Heart right ventricle (tissue), 16 donors: Measurements from ENCODE around the gene ABTB1. TPM values are rescaled to one million over a fixed set of nuclear protein-coding genes. Genes with fewer than 3 reads are reported as not detected.

Source experiments
- ATAC-seq, 8 donors: fragments of 200-7000 bp; cut with Tn5 transposase; one replicate each; pipeline ENCODE4 v1.9.1; 2020; ENCODE audit warnings: mild to moderate bottlenecking in 8 of 8, moderate library complexity in 8 of 8, moderate number of reproducible peaks in 1 of 8
- DNase-seq, 2 donors: peaks; one replicate each; pipeline ENCODE4 v3.0.0-alpha.2; 2020
- H3K27ac ChIP-seq, 10 donors: fragments of 200-600 bp; sonication (generic) in 2 of 10; one replicate each; pipeline versions ENCODE4 v1.5.0 to v1.8.0; 2020 to 2022; ENCODE audit warnings: mild to moderate bottlenecking in 3 of 10
- H3K27me3 ChIP-seq, 7 donors: fragments of 200-600 bp; one replicate each; pipeline ENCODE4 v1.8.0; 2021 to 2022; ENCODE audit warnings: mild to moderate bottlenecking in 2 of 7
- H3K36me3 ChIP-seq, 9 donors: fragments of 200-600 bp; sonication (generic) in 1 of 9; one replicate each; pipeline versions ENCODE4 v1.5.0 to v1.8.0; 2020 to 2022; ENCODE audit warnings: mild to moderate bottlenecking in 2 of 9
- H3K4me1 ChIP-seq, 9 donors: fragments of 200-600 bp; sonication (generic) in 1 of 9; one replicate each; pipeline versions ENCODE4 v1.5.0 to v1.8.0; 2020 to 2022; ENCODE audit warnings: mild to moderate bottlenecking in 4 of 9
- H3K4me3 ChIP-seq, 10 donors: fragments of 200-600 bp; sonication (generic) in 2 of 10; one replicate each; pipeline versions ENCODE4 v1.5.0 to v1.8.0; 2020 to 2022; ENCODE audit warnings: mild to moderate bottlenecking in 7 of 10, moderate library complexity in 2 of 10
- H3K9me3 ChIP-seq, 11 donors: fragments of 200-600 bp in 10 of 11; sonication (generic) in 2 of 11; one replicate each; pipeline versions ENCODE4 v1.5.0 to v1.8.0; 2013 to 2022; ENCODE audit warnings: mild to moderate bottlenecking in 2 of 11, control low read depth in 1 of 11, moderate library complexity in 1 of 11
- whole genome bisulfite sequencing, 2 donors: extraction: QIAGEN DNeasy Blood & Tissue Kit; methylation state at CpG; one replicate each; pipeline ENCODE4 v1.1.7; 2013; ENCODE audit warnings: inconsistent platforms in 1 of 2; 5-methylcytosine and 5-hydroxymethylcytosine counted together
- intact Hi-C, 10 donors: fragments of 100-400 bp; cut with DNase I; formaldehyde crosslinking; loops; one replicate each; pipeline versions ENCODE4 v1.11.1 to v1.14.2; 2022
- polyA plus RNA-seq, 2 donors: library from polyadenylated mRNA; stranded (reverse); fragments of 200-250 nt; gene quantifications; one replicate each; pipeline ENCODE4 v1.2.3, GENCODE V29; 2013
- total RNA-seq, 10 donors: library from RNA; stranded (reverse); fragmentation: NEBNext Ultra II Directional in 3 of 10; extraction: Animal tissue kit (Norgen Biotek cat#: 25700) in 3 of 10; gene quantifications; one replicate each; pipeline versions ENCODE4 v1.2.1 to v1.2.4, GENCODE V29; 2021 to 2023
- TF ChIP-seq, protein P1 (sequence below), 9 donors: fragments of 200-600 bp; sonication (generic) in 2 of 9; IDR thresholded peaks; one replicate each; pipeline versions ENCODE4 v1.5.0 to v1.8.0; 2021 to 2022; ENCODE audit warnings: antibody characterized with exemption in 9 of 9, mild to moderate bottlenecking in 5 of 9, moderate library complexity in 1 of 9
- donor health status: Arrhythmogenic right ventricular cardiomyopathy.
- donor health status: ischemic (EF 13 %, LVEDD 7.1; RV severe dilation, severe dysfunction).
- donor health status: healthy with polysubstance abuse.
- donor health status: DM: no; HTN: yes; CAD: no.
- donor health status: DM: no; HTN: no; CAD: no.
- donor health status: ischemic (EF 25% LVEDD 6.9; RV normal size, moderate dysfunction).
- donor health status: ischemic (EF 25% LVEDD 5.7; RV mildly dilated, moderate dysfunction).
- donor health status: healthy.
- donor health status: DM: yes; HTN: yes; CAD: no.
- donor health status: Ischemic cardiomyopathy.
- donor health status: ischemic (EF 35%, LVEDD 5.7; RV mildly dilated, moderate dysfunction).
- donor health status: nonischemic (EF 11% LVEDD 7.7; RV severe dilation, severe dysfunction).
- donor health status: DM: yes; HTN: yes; CAD: no.
- donor health status: PGD.
- donor health status: ischemic (EF 29% LVEDD 5.4; RV normal size, mild dysfunction).
- donor health status: nonischemic (EF 23%, LVEDD 6.1; RV moderate dilation, normal function).

The ABTB1 gene
- total and polyA plus RNA-seq, 12 donors = 19.6 to 56.3 (median 24.7) TPM

DNA sequence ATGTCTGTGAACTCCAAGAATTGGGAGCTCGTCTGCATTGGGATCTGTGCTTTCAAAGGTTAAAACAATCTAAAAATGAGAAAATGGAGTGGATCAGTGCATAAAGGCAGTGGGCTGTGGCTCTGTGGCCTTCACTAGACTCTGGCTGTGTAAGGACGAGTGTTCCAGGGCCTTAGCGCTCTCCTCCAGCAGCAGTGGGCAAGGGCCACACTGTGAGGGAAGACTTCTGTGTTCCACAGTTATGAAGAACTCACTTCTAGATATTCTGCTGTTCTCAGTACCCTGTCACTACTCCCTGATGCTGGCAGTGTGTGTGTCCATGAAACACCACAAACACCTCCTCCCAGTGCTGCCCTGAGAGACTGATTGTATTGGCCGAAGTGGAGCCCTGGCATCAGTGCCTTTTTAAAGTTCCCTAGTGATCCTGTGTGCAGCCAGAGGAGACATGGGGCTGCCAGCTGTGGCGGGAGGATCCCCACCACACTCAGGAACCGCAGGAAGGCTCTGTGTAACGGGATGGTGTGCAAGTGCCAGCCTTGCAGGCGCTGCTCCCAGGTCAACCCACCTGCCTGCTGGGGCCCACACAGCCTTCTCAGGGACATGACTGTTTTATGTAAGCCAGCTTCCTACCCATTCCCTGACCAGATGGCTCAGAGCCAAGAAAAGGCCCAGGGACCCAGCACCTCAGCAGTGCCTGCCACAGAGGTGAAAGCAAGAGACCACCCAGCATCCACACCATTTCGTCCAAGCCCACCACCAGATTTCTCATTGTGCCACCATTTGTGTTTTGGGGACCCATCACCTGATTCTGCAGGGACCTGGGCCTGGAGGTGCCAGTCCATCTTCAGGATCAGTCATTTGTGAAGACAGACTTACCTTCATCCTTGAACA lies 40.4 kb downstream of the ABTB1 start:
- ATAC-seq (peak in 5 of 8 donors; percentile 7 to 38 (median 20)), DNase-seq (no peak)
- intact Hi-C loops = loop anchor here in 1 of 10 donors (5.0 kb wide), 1 partner anchor 34 kb away; no protein-coding TSS in a partner anchor
- Histone ChIP-seq H3K9me3 (no peaks in the 10 kb centered on the region), H3K4me3 (peak overlapping the region in 3 of 10 donors; percentile 7 to 27 (median 9)), H3K27ac (peak overlapping the region; percentile 64 to 99 (median 80)), H3K27me3 (no peaks in the 10 kb centered on the region), H3K36me3 (peaks cover 0 to 79% (median 8%) of the 10 kb centered on the region in 9 donors), H3K4me1 (peaks cover 8 to 100% (median 83%) of the 10 kb centered on the region in 9 donors)
- WGBS, 2 donors = 64 to 80% methylated on average over 9 of the region's 9 CpGs
- TF ChIP-seq, protein P1, sequence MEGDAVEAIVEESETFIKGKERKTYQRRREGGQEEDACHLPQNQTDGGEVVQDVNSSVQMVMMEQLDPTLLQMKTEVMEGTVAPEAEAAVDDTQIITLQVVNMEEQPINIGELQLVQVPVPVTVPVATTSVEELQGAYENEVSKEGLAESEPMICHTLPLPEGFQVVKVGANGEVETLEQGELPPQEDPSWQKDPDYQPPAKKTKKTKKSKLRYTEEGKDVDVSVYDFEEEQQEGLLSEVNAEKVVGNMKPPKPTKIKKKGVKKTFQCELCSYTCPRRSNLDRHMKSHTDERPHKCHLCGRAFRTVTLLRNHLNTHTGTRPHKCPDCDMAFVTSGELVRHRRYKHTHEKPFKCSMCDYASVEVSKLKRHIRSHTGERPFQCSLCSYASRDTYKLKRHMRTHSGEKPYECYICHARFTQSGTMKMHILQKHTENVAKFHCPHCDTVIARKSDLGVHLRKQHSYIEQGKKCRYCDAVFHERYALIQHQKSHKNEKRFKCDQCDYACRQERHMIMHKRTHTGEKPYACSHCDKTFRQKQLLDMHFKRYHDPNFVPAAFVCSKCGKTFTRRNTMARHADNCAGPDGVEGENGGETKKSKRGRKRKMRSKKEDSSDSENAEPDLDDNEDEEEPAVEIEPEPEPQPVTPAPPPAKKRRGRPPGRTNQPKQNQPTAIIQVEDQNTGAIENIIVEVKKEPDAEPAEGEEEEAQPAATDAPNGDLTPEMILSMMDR (IDR thresholded peaks at IDR 0.05) = no peak

DNA sequence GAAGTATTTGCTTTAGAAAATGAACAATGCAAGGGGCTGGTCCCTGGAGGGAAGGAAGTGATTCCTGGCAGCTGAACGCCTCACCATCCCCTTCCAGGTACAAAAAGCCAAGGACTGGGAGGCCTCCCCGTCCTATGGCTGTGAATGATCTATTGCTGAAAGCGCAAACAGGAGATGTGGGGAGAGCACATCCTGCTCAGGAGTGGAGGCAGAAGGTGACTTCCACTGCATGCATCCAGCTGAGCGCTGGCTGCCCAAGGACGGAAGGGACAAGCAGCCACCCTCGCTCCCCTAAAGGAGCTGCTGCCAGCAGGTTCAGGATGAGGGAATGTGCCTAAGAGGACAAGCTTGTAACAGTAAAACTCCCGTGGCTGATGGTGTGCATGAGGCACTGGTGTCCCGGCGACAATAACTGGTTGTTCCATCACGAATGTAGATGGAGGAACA lies 41.4 kb downstream of the ABTB1 start:
- Histone ChIP-seq H3K27ac (peak overlapping the region; percentile 24 to 99 (median 80)), H3K4me1 (peaks cover 6 to 100% (median 76%) of the 10 kb centered on the region in 9 donors), H3K36me3 (peaks cover 0 to 88% (median 12%) of the 10 kb centered on the region in 9 donors), H3K4me3 (no peak overlapping the region), H3K9me3 (no peaks in the 10 kb centered on the region), H3K27me3 (no peaks in the 10 kb centered on the region)
- ATAC-seq = peak; percentile 40 to 88 (median 76)
- 68 to 74% methylated on average over 10 of the region's 10 CpGs for WGBS, 2 donors
- intact Hi-C loops = loop anchor here in 1 of 10 donors (5.0 kb wide), 1 partner anchor 33 kb away; no protein-coding TSS in a partner anchor
- DNase-seq = peak in 1 of 2 donors; percentile 71
- TF ChIP-seq, protein P1 (IDR thresholded peaks at IDR 0.05) = no peak

DNA sequence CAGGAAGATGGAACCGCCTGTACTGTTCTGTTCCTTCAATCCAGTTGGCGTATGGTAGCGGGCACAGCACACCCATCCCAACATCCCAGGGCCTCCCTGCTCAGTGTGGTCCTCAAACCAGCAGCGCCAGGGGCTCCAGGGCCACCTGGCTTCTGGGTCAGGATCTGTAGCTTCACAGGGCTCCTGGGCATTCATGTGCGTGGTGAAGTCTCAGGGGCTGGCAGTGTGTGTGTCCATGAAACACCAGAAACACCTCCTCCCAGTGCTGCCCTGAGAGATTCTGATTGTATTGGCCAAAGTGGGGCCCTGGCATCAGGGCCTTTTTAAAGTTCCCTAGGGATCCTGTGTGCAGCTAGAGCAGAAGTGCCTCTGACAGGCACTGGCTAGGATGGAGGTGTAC lies 42.1 kb downstream of the ABTB1 start:
- DNase-seq (no peak), ATAC-seq (no peak)
- peak overlapping the region; percentile 24 to 99 (median 80) for H3K27ac ChIP-seq
- H3K27me3 ChIP-seq = no peaks in the 10 kb centered on the region
- H3K9me3 ChIP-seq = no peaks in the 10 kb centered on the region
- TF ChIP-seq, protein P1 (IDR thresholded peaks at IDR 0.05) = no peak
- no peak overlapping the region for H3K4me3 ChIP-seq
- intact Hi-C loops = loop anchor here in 1 of 10 donors (5.0 kb wide), 1 partner anchor 32 kb away; no protein-coding TSS in a partner anchor
- WGBS, 2 donors = 92 to 99% methylated on average over 5 of the region's 5 CpGs
- peaks cover 6 to 99% (median 76%) of the 10 kb centered on the region in 9 donors for H3K4me1 ChIP-seq
- H3K36me3 ChIP-seq = peaks cover 0 to 88% (median 15%) of the 10 kb centered on the region in 9 donors

DNA sequence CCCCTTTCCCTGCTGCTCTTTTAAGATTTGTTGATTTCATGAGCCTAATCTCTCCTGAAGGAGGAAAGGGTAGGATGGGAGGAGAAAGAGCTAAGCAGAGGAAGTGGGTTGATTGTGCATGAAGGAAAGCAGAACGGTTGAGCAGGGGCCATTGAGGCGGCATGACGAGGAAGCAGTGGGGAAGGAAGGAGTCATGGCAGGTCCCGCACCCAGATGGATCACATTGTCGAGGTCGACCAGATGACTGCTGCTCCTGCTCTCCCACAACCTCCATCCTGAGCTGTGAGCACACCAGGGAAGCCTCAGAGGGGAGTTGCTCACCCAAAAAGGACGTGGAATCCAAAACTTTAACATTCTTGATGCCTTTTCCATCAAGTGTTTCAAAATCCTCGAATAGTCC lies 42.8 kb downstream of the ABTB1 start:
- TF ChIP-seq, protein P1 (IDR thresholded peaks at IDR 0.05) = no peak
- Histone ChIP-seq H3K4me3 (no peak overlapping the region), H3K27me3 (no peaks in the 10 kb centered on the region), H3K27ac (peak overlapping the region; percentile 24 to 99 (median 80)), H3K9me3 (no peaks in the 10 kb centered on the region), H3K4me1 (peaks cover 6 to 99% (median 73%) of the 10 kb centered on the region in 9 donors), H3K36me3 (peaks cover 0 to 88% (median 11%) of the 10 kb centered on the region in 9 donors)
- 44 to 61% methylated on average over 8 of the region's 8 CpGs for WGBS, 2 donors
- DNase-seq (no peak), ATAC-seq (no peak)
- intact Hi-C loops = no loop called here
